ENCODE data around the gene TRIM9.

The TRIM9 gene

GRCh38 chr14:51107801-51108200, 12.9 kb upstream of the TRIM9 start:
- TF ChIP-seq ZNF274 (IDR thresholded peaks at IDR 0.05; ENCODE audit: low read depth, low read length): no peak
- H3K4me3 ChIP-seq (ENCODE audit: low read length): no peak overlapping the region

GRCh38 chr14:51104467-51104866, 9.6 kb upstream of the TRIM9 start:
- no peak overlapping the region for H3K4me3 ChIP-seq (ENCODE audit: low read length)
- TF ChIP-seq ZNF274 (IDR thresholded peaks at IDR 0.05; ENCODE audit: low read depth, low read length): no peak

- TF ChIP-seq ZNF274 (IDR thresholded peaks at IDR 0.05; ENCODE audit: low read depth, low read length): no peak
- no peak overlapping the region for H3K4me3 ChIP-seq (ENCODE audit: low read length)
These were observed 2.4 kb upstream of the TRIM9 start for GRCh38 chr14:51097287-51097686.

GRCh38 chr14:51096870-51097269, 2.0 kb upstream of the TRIM9 start:
- TF ChIP-seq ZNF274 (IDR thresholded peaks at IDR 0.05; ENCODE audit: low read depth, low read length): no peak
- no peak overlapping the region for H3K4me3 ChIP-seq (ENCODE audit: low read length)

- TF ChIP-seq ZNF274 (IDR thresholded peaks at IDR 0.05; ENCODE audit: low read depth, low read length): no peak
- peak overlapping the region; percentile 63; the same call in 1 of the 2 replicates for H3K4me3 ChIP-seq (ENCODE audit: low read length)
These were observed 1.2 kb upstream of the TRIM9 start for GRCh38 chr14:51095854-51096823.

GRCh38 chr14:51094282-51094821, 553 bp downstream of the TRIM9 start:
- peak overlapping the region; percentile 51; the same call in 1 of the 2 replicates for H3K4me3 ChIP-seq (ENCODE audit: low read length)
- no peak for TF ChIP-seq ZNF274 (IDR thresholded peaks at IDR 0.05; ENCODE audit: low read depth, low read length)

- TF ChIP-seq ZNF274 (IDR thresholded peaks at IDR 0.05; ENCODE audit: low read depth, low read length): no peak
- H3K4me3 ChIP-seq (ENCODE audit: low read length): peak overlapping the region; percentile 51; the same call in 1 of the 2 replicates
These were observed 1.3 kb downstream of the TRIM9 start for GRCh38 chr14:51093371-51094281.

GRCh38 chr14:51092965-51093364, 1.9 kb downstream of the TRIM9 start:
- no peak overlapping the region for H3K4me3 ChIP-seq (ENCODE audit: low read length)
- TF ChIP-seq ZNF274 (IDR thresholded peaks at IDR 0.05; ENCODE audit: low read depth, low read length): no peak

GRCh38 chr14:51089278-51089677, 5.6 kb downstream of the TRIM9 start:
- no peak overlapping the region for H3K4me3 ChIP-seq (ENCODE audit: low read length)
- no peak for TF ChIP-seq ZNF274 (IDR thresholded peaks at IDR 0.05; ENCODE audit: low read depth, low read length)

- TF ChIP-seq ZNF274 (IDR thresholded peaks at IDR 0.05; ENCODE audit: low read depth, low read length): no peak
- H3K4me3 ChIP-seq (ENCODE audit: low read length): no peak overlapping the region
These were observed 7.9 kb downstream of the TRIM9 start for GRCh38 chr14:51087031-51087441.

- no peak overlapping the region for H3K4me3 ChIP-seq (ENCODE audit: low read length)
- TF ChIP-seq ZNF274 (IDR thresholded peaks at IDR 0.05; ENCODE audit: low read depth, low read length): no peak
These were observed 8.9 kb downstream of the TRIM9 start for GRCh38 chr14:51086044-51086443.

- TF ChIP-seq ZNF274 (IDR thresholded peaks at IDR 0.05; ENCODE audit: low read depth, low read length): no peak
- no peak overlapping the region for H3K4me3 ChIP-seq (ENCODE audit: low read length)
These were observed 9.9 kb downstream of the TRIM9 start for GRCh38 chr14:51084962-51085361.

- H3K4me3 ChIP-seq (ENCODE audit: low read length): no peak overlapping the region
- TF ChIP-seq ZNF274 (IDR thresholded peaks at IDR 0.05; ENCODE audit: low read depth, low read length): no peak
These were observed 10.4 kb downstream of the TRIM9 start for GRCh38 chr14:51084507-51084906.

GRCh38 chr14:51082349-51082748, 12.6 kb downstream of the TRIM9 start:
- TF ChIP-seq ZNF274 (IDR thresholded peaks at IDR 0.05; ENCODE audit: low read depth, low read length): no peak
- no peak overlapping the region for H3K4me3 ChIP-seq (ENCODE audit: low read length)
